Measurements from ENCODE around the gene PDS5B.
"Not testable (repeated sequence)": the region's sequence is repeated elsewhere in the genome, so short reads cannot be mapped to it uniquely, and the experiment has no call there.

The PDS5B gene

GRCh38 chr13:32811297-32811800, 225.1 kb downstream of the PDS5B start:
- no peak for DNase-seq

GRCh38 chr13:32821149-32821688, 235.0 kb downstream of the PDS5B start:
- no peak for DNase-seq

- no peak for DNase-seq
These were observed 236.5 kb downstream of the PDS5B start for GRCh38 chr13:32822771-32823170.

- DNase-seq = no peak
These were observed 237.3 kb downstream of the PDS5B start for GRCh38 chr13:32823597-32823996.

- no peak for DNase-seq
These were observed 237.8 kb downstream of the PDS5B start for GRCh38 chr13:32824061-32824460.

- DNase-seq = no peak
These were observed 238.4 kb downstream of the PDS5B start for GRCh38 chr13:32824675-32825074.

GRCh38 chr13:32825481-32825880, 239.2 kb downstream of the PDS5B start:
- DNase-seq = no peak

GRCh38 chr13:32826372-32826771, 240.1 kb downstream of the PDS5B start:
- DNase-seq = not testable (repeated sequence)

All from NCI-H1930 (cell line).